ENCODE results near the gene EXT2. TPM values are rescaled to one million over a fixed set of nuclear protein-coding genes. Genes with fewer than 3 reads are reported as not detected.

Gene EXT2
- total and polyA plus RNA-seq, 5 donors = 21.1 to 41.5 (median 34.0) TPM

DNA sequence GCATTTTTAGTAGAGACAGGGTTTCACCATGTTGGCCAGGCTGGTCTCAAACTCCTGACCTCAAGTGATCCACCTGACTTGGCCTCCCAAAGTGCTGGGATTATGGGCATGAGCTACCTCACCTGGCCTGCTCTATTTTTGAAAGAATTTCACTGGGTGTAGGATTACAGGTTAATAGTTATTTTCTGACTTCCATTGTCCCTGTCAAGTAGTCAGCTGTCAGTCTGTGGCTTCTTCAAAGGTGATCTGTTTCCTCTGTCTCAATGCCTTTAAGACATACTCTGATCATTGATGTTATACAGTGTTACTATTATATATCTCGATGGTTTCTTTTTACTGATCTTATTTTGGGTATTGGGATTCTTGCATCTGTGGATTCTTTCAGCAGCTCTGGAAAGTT, 10.1 kb upstream of the EXT2 start:
- Histone ChIP-seq H3K4me1 (ENCODE audit: control insufficient read depth, insufficient read depth, low read length) (no peaks in the 10 kb centered on the region), H3K27me3 (ENCODE audit: control insufficient read depth, insufficient read depth) (no peaks in the 10 kb centered on the region), H3K27ac (ENCODE audit: low read length) (no peak overlapping the region), H3K4me3 (ENCODE audit: low read length) (no peak overlapping the region), H3K9me3 (ENCODE audit: control insufficient read depth, low read length) (no peaks in the 10 kb centered on the region)
- DNase-seq = no peak
- ATAC-seq = no peak
- intact Hi-C loops (cut with DNase I) = no loop called here
- 99% methylated on average over 1 of the region's 1 CpG for WGBS

DNA sequence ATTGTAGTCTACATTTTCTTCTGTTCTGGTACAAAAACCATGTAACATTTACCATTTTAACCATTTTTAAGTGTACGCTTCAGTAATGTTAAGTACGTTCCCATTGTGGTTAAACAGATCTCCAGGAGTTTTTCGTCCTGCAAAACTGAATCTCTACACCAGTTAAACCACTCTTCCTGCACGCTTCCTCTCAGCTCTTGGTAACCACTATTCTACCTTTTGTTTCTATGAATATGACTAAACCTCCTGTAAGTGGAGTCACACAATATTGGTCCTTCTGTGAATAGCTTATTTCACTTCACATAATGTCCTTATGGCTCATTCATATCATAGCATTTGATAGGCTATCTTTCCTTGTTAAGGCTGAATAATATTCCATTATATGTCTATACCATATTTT, 7.1 kb upstream of the EXT2 start:
- no peaks in the 10 kb centered on the region for H3K4me1 ChIP-seq (ENCODE audit: control insufficient read depth, insufficient read depth, low read length)
- intact Hi-C loops (cut with DNase I) = no loop called here
- H3K27ac ChIP-seq (ENCODE audit: low read length) = no peak overlapping the region
- H3K4me3 ChIP-seq (ENCODE audit: low read length) = no peak overlapping the region
- H3K27me3 ChIP-seq (ENCODE audit: control insufficient read depth, insufficient read depth) = no peaks in the 10 kb centered on the region
- H3K9me3 ChIP-seq (ENCODE audit: control insufficient read depth, low read length) = no peaks in the 10 kb centered on the region
- DNase-seq = no peak
- no peak for ATAC-seq
- 90% methylated on average over 4 of the region's 4 CpGs for WGBS

DNA sequence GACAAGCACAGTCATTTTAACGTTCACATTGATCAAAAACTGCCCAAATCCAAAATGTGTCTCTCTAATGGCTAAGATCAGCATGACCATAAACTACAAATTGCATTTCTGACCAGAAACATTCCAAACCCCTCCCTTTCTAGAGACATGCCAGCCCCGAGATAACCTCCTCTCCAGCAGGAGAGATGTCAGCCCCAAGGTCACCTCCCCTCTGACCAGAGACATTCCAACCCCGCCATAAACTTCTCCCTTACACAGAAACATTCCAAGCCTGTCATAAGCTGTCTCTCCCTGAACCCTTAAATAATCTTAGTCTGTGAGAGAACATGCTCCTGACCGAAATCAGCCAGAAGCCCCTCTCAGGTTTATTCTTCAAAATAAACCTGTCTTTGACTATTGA, 6.6 kb upstream of the EXT2 start:
- DNase-seq (no peak), ATAC-seq (no peak)
- Histone ChIP-seq H3K27me3 (ENCODE audit: control insufficient read depth, insufficient read depth) (no peaks in the 10 kb centered on the region), H3K4me3 (ENCODE audit: low read length) (no peak overlapping the region), H3K4me1 (ENCODE audit: control insufficient read depth, insufficient read depth, low read length) (no peaks in the 10 kb centered on the region), H3K27ac (ENCODE audit: low read length) (no peak overlapping the region), H3K9me3 (ENCODE audit: control insufficient read depth, low read length) (no peaks in the 10 kb centered on the region)
- WGBS = 84% methylated on average over 4 of the region's 4 CpGs
- intact Hi-C loops (cut with DNase I) = no loop called here

DNA sequence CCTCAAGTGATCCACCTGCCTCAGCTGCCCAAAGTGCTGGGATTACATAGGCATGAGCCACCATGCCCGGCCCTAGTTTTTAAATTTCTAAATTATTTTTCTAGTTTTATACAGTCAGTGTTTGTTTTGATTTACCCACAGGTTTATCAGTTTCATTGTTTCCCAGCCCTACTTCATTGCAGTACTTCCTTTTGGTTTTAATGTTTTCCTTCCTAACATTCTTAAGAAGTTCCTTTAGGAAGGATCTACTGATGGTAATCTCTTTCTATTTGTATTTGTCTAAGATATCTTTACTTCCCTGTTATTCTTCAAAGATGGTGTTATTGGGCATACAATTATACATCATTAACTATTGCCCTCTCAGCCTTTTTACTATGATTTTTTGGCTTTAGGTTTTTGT, 4.9 kb upstream of the EXT2 start:
- H3K9me3 ChIP-seq (ENCODE audit: control insufficient read depth, low read length) = no peaks in the 10 kb centered on the region
- 76% methylated on average over 1 of the region's 1 CpG for WGBS
- no peak overlapping the region for H3K27ac ChIP-seq (ENCODE audit: low read length)
- ATAC-seq (no peak), DNase-seq (no peak)
- intact Hi-C loops (cut with DNase I) = no loop called here
- no peaks in the 10 kb centered on the region for H3K4me1 ChIP-seq (ENCODE audit: control insufficient read depth, insufficient read depth, low read length)
- no peaks in the 10 kb centered on the region for H3K27me3 ChIP-seq (ENCODE audit: control insufficient read depth, insufficient read depth)
- H3K4me3 ChIP-seq (ENCODE audit: low read length) = no peak overlapping the region

DNA sequence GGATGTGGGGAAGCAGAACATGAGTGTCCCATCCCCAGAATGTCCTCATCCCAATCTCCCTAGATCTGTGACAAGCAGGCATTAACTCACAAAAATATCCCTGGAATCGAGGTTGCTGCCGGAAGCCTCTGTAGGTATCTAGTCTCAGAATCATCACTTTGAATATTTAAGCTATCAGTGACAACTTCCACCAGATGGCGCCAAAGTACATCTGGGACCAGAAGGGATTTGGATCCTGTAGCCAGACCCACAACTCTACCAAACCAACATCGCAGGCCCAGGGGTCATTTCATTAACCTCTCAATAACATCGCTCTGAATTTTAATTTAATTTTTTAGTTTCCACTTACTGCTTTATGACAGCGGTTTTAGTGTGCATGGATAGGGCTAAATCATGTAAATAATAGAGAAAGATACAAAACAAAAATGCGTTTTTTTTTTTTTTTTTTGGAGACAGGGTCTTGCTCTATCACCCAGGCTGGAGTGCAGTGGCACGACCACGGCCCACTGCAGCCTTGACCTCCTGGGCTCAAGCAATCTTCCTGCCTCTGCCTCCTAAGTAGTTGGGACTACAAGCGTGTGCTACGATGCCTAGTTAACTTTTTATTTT, 1.1 kb upstream of the EXT2 start:
- intact Hi-C loops (cut with DNase I) = no loop called here
- WGBS = 29% methylated on average over 11 of the region's 11 CpGs
- ATAC-seq (peak; percentile 57 to 60), DNase-seq (peak; percentile 62 to 80 (median 72))
- H3K4me3 ChIP-seq (ENCODE audit: low read length) = no peak overlapping the region
- peaks cover 3% of the 10 kb centered on the region for H3K4me1 ChIP-seq (ENCODE audit: control insufficient read depth, insufficient read depth, low read length)
- no peaks in the 10 kb centered on the region for H3K9me3 ChIP-seq (ENCODE audit: control insufficient read depth, low read length)
- H3K27me3 ChIP-seq (ENCODE audit: control insufficient read depth, insufficient read depth) = no peaks in the 10 kb centered on the region
- H3K27ac ChIP-seq (ENCODE audit: low read length) = no peak overlapping the region

DNA sequence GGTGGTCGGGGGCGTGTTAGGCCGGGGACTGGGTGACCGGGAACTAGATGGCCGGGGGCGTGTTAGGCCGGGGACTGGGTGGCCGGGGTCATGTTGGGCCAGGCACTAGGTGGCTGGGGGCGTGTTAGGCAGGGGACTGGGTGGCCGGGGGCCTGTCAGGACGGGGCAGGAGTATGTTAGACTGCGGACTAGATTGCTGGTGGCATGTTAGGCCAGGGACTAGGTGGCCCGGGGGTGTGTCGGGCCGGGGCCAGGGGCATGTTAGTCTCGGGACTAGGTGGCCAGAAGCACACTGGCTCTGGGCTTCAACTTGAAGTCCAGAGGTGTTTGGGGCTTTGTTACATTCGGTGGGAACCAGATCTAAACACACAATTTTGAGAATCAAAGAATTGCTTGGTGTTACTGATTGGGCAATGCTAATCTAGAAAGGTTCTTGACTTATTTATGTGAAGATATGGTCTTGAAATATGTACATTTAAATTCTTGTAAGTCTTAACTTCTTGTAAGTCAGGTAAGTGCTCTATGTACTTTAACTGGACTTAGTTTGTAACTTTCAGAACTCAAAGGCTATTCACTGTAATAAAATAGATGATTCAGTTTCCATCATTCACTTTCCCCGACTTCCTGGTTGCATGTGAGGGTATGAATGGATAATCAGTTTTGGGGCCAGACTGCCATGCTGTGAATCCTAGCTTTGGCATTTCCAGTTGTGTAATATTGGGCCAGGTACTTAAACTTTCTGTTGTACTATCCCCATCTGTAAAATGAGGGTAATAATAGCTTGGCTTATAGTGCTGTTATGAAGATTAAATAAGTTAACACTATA, 1.1 kb downstream of the EXT2 start:
- peak in 1 of 2 donors; percentile 30 for ATAC-seq
- 13% methylated on average over 18 of the region's 18 CpGs for WGBS
- intact Hi-C loops (cut with DNase I) = loop anchor here in 1 of 4 donors (5.0 kb wide), 1 partner anchor 446 kb away; no protein-coding TSS in a partner anchor

DNA sequence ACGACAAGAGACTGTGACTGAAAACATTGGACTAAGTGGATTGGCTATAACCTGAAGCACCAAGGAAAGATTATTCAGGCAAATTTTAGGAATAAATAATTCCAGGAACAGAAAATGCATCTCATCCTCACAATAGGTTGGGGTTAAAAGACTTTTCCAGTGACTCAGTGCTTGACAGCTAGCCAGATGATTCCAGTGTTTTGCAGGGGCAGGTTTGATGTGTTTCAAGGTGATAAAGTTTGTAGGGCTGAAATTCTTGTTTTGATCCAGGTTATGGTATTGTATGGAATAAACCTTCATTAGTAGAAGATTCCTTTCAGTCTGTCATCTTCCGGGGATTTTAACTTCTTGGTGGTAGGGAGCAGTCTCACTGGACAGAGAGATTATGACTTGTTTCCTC, 2.3 kb downstream of the EXT2 start:
- H3K4me3 ChIP-seq (ENCODE audit: low read length) = no peak overlapping the region

More for the DNA sequence above, 1.1 kb downstream of the EXT2 start:
- Histone ChIP-seq H3K27ac (ENCODE audit: low read length) (no peak overlapping the region), H3K9me3 (ENCODE audit: control insufficient read depth, low read length) (no peaks in the 10 kb centered on the region), H3K27me3 (ENCODE audit: control insufficient read depth, insufficient read depth) (no peaks in the 10 kb centered on the region), H3K4me1 (ENCODE audit: control insufficient read depth, insufficient read depth, low read length) (peaks cover 3% of the 10 kb centered on the region), H3K4me3 (ENCODE audit: low read length) (peak overlapping the region; percentile 87)
- peak in 2 of 3 donors; percentile 61 for DNase-seq

DNA sequence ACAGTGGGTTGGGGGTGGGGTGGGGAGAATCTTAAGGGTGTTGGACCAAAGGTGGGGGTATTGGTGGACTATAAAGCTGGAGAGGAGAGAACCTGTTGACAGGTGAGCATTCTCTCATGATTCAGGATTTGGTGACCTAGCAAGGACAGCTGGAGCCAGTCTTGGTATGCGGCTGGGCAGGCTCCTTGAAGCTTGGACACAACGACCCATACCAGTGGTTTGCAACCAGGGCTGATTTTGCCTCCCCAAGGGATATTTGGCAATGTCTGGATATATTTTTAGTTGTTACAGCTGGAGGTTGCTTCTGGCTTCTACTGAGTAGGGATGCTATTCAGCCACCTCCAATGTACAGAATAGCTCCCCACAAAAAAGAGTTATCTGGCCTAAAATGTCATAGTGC, 5.6 kb downstream of the EXT2 start:
- peaks cover 5% of the 10 kb centered on the region for H3K4me1 ChIP-seq (ENCODE audit: control insufficient read depth, insufficient read depth, low read length)
- ATAC-seq = no peak
- WGBS = 85% methylated on average over 2 of the region's 2 CpGs

More for the DNA sequence above, 2.3 kb downstream of the EXT2 start:
- WGBS = 85% methylated on average over 2 of the region's 2 CpGs
- no peak for DNase-seq
- Histone ChIP-seq H3K27ac (ENCODE audit: low read length) (no peak overlapping the region), H3K9me3 (ENCODE audit: control insufficient read depth, low read length) (no peaks in the 10 kb centered on the region), H3K4me1 (ENCODE audit: control insufficient read depth, insufficient read depth, low read length) (peaks cover 5% of the 10 kb centered on the region), H3K27me3 (ENCODE audit: control insufficient read depth, insufficient read depth) (no peaks in the 10 kb centered on the region)
- intact Hi-C loops (cut with DNase I) = loop anchor here in 1 of 4 donors (5.0 kb wide), 1 partner anchor 444 kb away; no protein-coding TSS in a partner anchor
- ATAC-seq = no peak

DNA sequence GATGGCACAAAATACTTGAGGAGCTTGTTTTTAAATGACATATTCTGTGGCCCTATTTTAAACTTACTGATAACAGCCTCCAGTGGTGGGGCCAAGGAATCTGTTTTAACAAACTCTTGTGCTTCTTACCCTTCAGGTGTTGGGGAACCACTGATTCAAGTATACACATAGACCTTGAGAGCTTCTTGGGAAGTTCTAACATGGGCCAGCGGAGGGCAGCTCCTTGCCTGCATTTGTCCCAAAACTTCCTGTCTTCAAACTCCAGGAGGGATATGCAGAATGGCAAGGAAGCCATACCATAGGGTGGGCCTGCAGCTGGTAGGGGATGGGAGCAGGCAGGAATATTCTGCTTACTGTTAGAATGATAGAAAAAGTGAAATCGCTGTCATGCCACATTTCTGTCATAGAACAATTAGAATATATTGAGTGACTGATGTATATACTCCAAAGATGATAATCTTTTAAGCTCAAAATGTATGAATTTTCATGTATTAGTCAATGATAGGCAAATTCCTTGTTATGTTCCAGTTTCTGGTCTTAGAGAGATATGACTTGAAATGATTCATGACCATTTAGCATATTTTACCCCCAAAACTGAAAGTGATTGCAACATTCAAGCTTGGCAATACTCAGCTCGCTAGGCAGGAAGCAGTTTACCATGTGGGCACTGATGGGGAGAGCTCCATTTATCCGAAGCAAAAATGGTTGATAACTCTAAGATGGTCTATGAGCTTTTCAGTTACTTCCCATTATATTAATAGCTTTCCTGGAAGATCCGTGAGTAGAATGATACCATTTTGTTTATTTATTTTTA, 9.2 kb downstream of the EXT2 start:
- Histone ChIP-seq H3K4me1 (ENCODE audit: control insufficient read depth, insufficient read depth, low read length) (peaks cover 2% of the 10 kb centered on the region), H3K27me3 (ENCODE audit: control insufficient read depth, insufficient read depth) (no peaks in the 10 kb centered on the region), H3K9me3 (ENCODE audit: control insufficient read depth, low read length) (no peaks in the 10 kb centered on the region), H3K27ac (ENCODE audit: low read length) (no peak overlapping the region), H3K4me3 (ENCODE audit: low read length) (no peak overlapping the region)
- 88% methylated on average over 5 of the region's 5 CpGs for WGBS
- ATAC-seq (no peak), DNase-seq (no peak)
- intact Hi-C loops (cut with DNase I) = loop anchor here in 2 of 4 donors (5.0 to 10.0 kb wide), 2 partner anchors 428 to 430 kb away; no protein-coding TSS in a partner anchor

More for the DNA sequence above, 5.6 kb downstream of the EXT2 start:
- Histone ChIP-seq H3K9me3 (ENCODE audit: control insufficient read depth, low read length) (no peaks in the 10 kb centered on the region), H3K27me3 (ENCODE audit: control insufficient read depth, insufficient read depth) (no peaks in the 10 kb centered on the region), H3K27ac (ENCODE audit: low read length) (no peak overlapping the region), H3K4me3 (ENCODE audit: low read length) (no peak overlapping the region)
- no peak for DNase-seq
- intact Hi-C loops (cut with DNase I) = loop anchor here in 2 of 4 donors (5.0 to 10.0 kb wide), 2 partner anchors 431 to 434 kb away; no protein-coding TSS in a partner anchor

DNA sequence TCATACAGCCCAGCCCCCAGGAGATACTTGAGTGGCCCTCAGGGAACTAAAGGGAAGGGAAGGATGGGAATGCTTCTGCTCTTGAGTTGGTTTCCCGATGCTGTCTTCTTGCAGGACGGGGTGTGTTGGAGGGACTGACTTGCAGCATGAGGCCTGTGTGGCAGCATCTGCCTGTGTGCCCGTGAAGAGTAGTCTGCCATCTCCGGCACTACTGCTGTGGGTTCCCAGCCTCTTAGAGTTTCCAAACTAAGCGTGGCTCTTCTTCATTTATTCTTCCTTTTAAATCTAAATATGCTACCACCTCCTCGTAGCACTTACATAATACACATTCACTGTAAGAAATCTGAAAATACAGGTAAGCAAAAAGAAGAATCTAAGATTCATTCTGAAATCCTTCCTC, 12.8 kb downstream of the EXT2 start:
- 91% methylated on average over 6 of the region's 6 CpGs for WGBS
- no peak for ATAC-seq
- H3K4me1 ChIP-seq (ENCODE audit: control insufficient read depth, insufficient read depth, low read length) = peaks cover 8% of the 10 kb centered on the region
- intact Hi-C loops (cut with DNase I) = loop anchor here in 1 of 4 donors (10.0 kb wide), 1 partner anchor 427 kb away; no protein-coding TSS in a partner anchor
- no peaks in the 10 kb centered on the region for H3K27me3 ChIP-seq (ENCODE audit: control insufficient read depth, insufficient read depth)
- no peak overlapping the region for H3K27ac ChIP-seq (ENCODE audit: low read length)
- no peaks in the 10 kb centered on the region for H3K9me3 ChIP-seq (ENCODE audit: control insufficient read depth, low read length)
- no peak overlapping the region for H3K4me3 ChIP-seq (ENCODE audit: low read length)
- DNase-seq = no peak
